ENCODE measurements around the gene ADAP1. TPM values are rescaled to one million over a fixed set of nuclear protein-coding genes. Genes with fewer than 3 reads are reported as not detected.
A peak's percentile ranks its signal among the peaks of the same experiment; 100 is the strongest.
"Not testable (repeated sequence)": the region's sequence is repeated elsewhere in the genome, so short reads cannot be mapped to it uniquely, and the experiment has no call there.

The ADAP1 gene
- total RNA-seq, 2 donors from 2014 or later: 19.7 to 19.8 TPM

- H3K4me3 ChIP-seq: peak overlapping the region in 1 of 2 donors; percentile 10
Observed at GRCh38 chr7:909358-910329, 44.8 kb downstream of the ADAP1 start.

GRCh38 chr7:908591-909357, 45.7 kb downstream of the ADAP1 start:
- H3K27ac ChIP-seq: not testable (repeated sequence)
- TF ChIP-seq, protein P1, sequence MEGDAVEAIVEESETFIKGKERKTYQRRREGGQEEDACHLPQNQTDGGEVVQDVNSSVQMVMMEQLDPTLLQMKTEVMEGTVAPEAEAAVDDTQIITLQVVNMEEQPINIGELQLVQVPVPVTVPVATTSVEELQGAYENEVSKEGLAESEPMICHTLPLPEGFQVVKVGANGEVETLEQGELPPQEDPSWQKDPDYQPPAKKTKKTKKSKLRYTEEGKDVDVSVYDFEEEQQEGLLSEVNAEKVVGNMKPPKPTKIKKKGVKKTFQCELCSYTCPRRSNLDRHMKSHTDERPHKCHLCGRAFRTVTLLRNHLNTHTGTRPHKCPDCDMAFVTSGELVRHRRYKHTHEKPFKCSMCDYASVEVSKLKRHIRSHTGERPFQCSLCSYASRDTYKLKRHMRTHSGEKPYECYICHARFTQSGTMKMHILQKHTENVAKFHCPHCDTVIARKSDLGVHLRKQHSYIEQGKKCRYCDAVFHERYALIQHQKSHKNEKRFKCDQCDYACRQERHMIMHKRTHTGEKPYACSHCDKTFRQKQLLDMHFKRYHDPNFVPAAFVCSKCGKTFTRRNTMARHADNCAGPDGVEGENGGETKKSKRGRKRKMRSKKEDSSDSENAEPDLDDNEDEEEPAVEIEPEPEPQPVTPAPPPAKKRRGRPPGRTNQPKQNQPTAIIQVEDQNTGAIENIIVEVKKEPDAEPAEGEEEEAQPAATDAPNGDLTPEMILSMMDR (IDR thresholded peaks at IDR 0.05): peak; percentile 58 to 88 (median 81)

More at GRCh38 chr7:909358-910329, 44.8 kb downstream of the ADAP1 start:
- Histone ChIP-seq H3K27ac (peak overlapping the region in 1 of 4 donors; percentile 52), H3K27me3 (no peaks in the 10 kb centered on the region), H3K4me1 (no peaks in the 10 kb centered on the region), H3K9me3 (no peaks in the 10 kb centered on the region), H3K36me3 (replicated peaks in 1 of 2; ENCODE audit: insufficient read depth in 1 of 2, low read depth in 2 of 2) (no peaks in the 10 kb centered on the region)
- ATAC-seq: peak; percentile 54
- TF ChIP-seq, protein P1 (IDR thresholded peaks at IDR 0.05): no peak
- TF ChIP-seq POLR2A (IDR thresholded peaks at IDR 0.05): no peak
- peak in 3 of 4 donors; percentile 43 to 80 (median 50) for DNase-seq
- 48 to 89% methylated on average over 17 to 42 of the region's 58 CpGs for WGBS, 2 donors
- intact Hi-C loops (cut with DNase I): loop anchor here (10.0 kb wide), 1 partner anchor 165 kb away; no protein-coding TSS in a partner anchor

DNA sequence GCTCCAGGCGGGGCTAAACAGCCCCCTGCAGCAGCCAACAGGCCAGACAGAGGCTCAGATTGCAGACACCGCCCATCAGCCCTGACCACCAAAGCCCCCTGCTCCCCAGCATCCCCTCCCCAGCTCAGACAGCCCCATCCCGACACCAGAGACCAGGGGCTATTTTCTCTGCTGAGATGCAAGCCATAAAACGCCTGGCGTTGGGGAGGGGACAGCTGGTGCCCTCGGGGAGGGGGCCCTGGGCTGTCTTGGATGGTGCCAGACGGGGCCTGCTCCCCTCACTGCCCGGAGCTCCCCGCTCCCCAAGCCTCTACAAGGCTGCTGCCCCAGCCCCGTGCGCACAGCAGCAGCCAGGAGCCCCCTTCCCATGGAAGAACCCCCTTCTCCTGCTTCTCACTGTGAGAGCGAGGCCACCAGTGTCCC, 46.3 kb downstream of the ADAP1 start:
- ATAC-seq (no peak), DNase-seq (no peak)
- intact Hi-C loops (cut with DNase I): loop anchor here (10.0 kb wide), 1 partner anchor 167 kb away; no protein-coding TSS in a partner anchor
- TF ChIP-seq, protein P1 (IDR thresholded peaks at IDR 0.05): no peak
- no peak for TF ChIP-seq POLR2A (IDR thresholded peaks at IDR 0.05)
- H3K27ac ChIP-seq: no peak overlapping the region
- no peak overlapping the region for H3K4me3 ChIP-seq
- WGBS, 2 donors: 80 to 93% methylated on average over 5 to 12 of the region's 12 CpGs
- no peaks in the 10 kb centered on the region for H3K36me3 ChIP-seq (replicated peaks in 1 of 2; ENCODE audit: insufficient read depth in 1 of 2, low read depth in 2 of 2)
- H3K9me3 ChIP-seq: no peaks in the 10 kb centered on the region
- H3K4me1 ChIP-seq: no peaks in the 10 kb centered on the region
- no peaks in the 10 kb centered on the region for H3K27me3 ChIP-seq

More at GRCh38 chr7:908591-909357, 45.7 kb downstream of the ADAP1 start:
- DNase-seq (peak; percentile 41 to 73 (median 56)), ATAC-seq (peak; percentile 68)
- not testable (repeated sequence) for H3K4me1 ChIP-seq; H3K36me3 ChIP-seq (replicated peaks in 1 of 2; ENCODE audit: insufficient read depth in 1 of 2, low read depth in 2 of 2); H3K9me3 ChIP-seq; H3K4me3 ChIP-seq; H3K27me3 ChIP-seq
- intact Hi-C loops (cut with DNase I): loop anchor here (10.0 kb wide), 1 partner anchor 166 kb away; no protein-coding TSS in a partner anchor
- 26% methylated on average over 58 of the region's 73 CpGs; no CpG with 5 or more reads in 1 of the 2 donors for WGBS, 2 donors

GRCh38 chr7:907158-907980, 47.1 kb downstream of the ADAP1 start:
- 57 to 65% methylated on average over 21 to 28 of the region's 49 CpGs for WGBS, 2 donors
- no peaks in the 10 kb centered on the region for H3K4me1 ChIP-seq
- no peak overlapping the region for H3K4me3 ChIP-seq
- no peak overlapping the region for H3K27ac ChIP-seq
- intact Hi-C loops (cut with DNase I): loop anchor here (10.0 kb wide), 1 partner anchor 167 kb away; no protein-coding TSS in a partner anchor
- no peaks in the 10 kb centered on the region for H3K9me3 ChIP-seq
- DNase-seq (peak in 1 of 4 donors; percentile 60), ATAC-seq (no peak)
- no peaks in the 10 kb centered on the region for H3K27me3 ChIP-seq
- no peaks in the 10 kb centered on the region for H3K36me3 ChIP-seq (replicated peaks in 1 of 2; ENCODE audit: insufficient read depth in 1 of 2, low read depth in 2 of 2)
- TF ChIP-seq, protein P1 (IDR thresholded peaks at IDR 0.05): no peak
